A673 (cell line): ENCODE results near the gene MGMT.

Source experiments
- EZH2 ChIP-seq: fragments of 200-600 bp; sonication (generic); IDR thresholded peaks from 2 replicates; pipeline ENCODE4 v1.6.1; 2017; ENCODE audit warnings: borderline replicate concordance, low read depth, mild to moderate bottlenecking, mixed read lengths, antibody characterized with exemption, low read length; ENCODE audit not compliant: poor library complexity, severe bottlenecking
- TF ChIP-seq, protein P1 (sequence below): fragments of 300-800, 200-600 bp; sonication (generic); conservative IDR thresholded peaks from 2 replicates; pipeline ENCODE4 v1.5.1; 2017; ENCODE audit warnings: low read depth, mild to moderate bottlenecking, antibody characterized with exemption, low read length, moderate library complexity, mixed read lengths

GRCh38 chr10:129471447-129472175 is 4.6 kb downstream of the MGMT start:
- TF ChIP-seq, protein P1, sequence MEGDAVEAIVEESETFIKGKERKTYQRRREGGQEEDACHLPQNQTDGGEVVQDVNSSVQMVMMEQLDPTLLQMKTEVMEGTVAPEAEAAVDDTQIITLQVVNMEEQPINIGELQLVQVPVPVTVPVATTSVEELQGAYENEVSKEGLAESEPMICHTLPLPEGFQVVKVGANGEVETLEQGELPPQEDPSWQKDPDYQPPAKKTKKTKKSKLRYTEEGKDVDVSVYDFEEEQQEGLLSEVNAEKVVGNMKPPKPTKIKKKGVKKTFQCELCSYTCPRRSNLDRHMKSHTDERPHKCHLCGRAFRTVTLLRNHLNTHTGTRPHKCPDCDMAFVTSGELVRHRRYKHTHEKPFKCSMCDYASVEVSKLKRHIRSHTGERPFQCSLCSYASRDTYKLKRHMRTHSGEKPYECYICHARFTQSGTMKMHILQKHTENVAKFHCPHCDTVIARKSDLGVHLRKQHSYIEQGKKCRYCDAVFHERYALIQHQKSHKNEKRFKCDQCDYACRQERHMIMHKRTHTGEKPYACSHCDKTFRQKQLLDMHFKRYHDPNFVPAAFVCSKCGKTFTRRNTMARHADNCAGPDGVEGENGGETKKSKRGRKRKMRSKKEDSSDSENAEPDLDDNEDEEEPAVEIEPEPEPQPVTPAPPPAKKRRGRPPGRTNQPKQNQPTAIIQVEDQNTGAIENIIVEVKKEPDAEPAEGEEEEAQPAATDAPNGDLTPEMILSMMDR, result no peak
- no peak for TF ChIP-seq EZH2
